MCF 10A (cell line): ENCODE measurements around the gene CXCR3. TPM values are rescaled to one million over a fixed set of nuclear protein-coding genes. Genes with fewer than 3 reads are reported as not detected.

Source experiments
- BruUV-seq: library from RNA; stranded (reverse); fragments of 400-500 nt; replicated peaks from 2 replicates; lab custom pipeline; 2021; lab: Mats Ljungman, UMichigan
- CTCF ChIA-PET: fragments of 300-600 bp; sonication (Branson Sonifier 250); formaldehyde crosslinking; extraction: SDS; loops from one replicate; lab custom pipeline; 2021; ENCODE audit warnings: antibody characterized with exemption, inconsistent platforms; lab: Yijun Ruan, JAX
- POLR2A ChIA-PET: fragments of 300-600, 350-650 bp; sonication (Branson Sonifier 250); formaldehyde crosslinking; extraction: SDS; loops from one replicate; lab custom pipeline; 2020; ENCODE audit warnings: antibody characterized with exemption, inconsistent platforms; lab: Yijun Ruan, JAX
- DNase-seq: peaks from one replicate; pipeline ENCODE4 v3.0.0-alpha.2; 2018; ENCODE audit not compliant: unreplicated experiment
- H3K27ac Mint-ChIP-seq: one replicate; pipeline ENCODE4 v1.8.0; 2022; ENCODE audit warnings: mild to moderate bottlenecking, low read depth, mixed read lengths; ENCODE audit not compliant: unreplicated experiment
- H3K27me3 Mint-ChIP-seq: one replicate; pipeline ENCODE4 v1.8.0; 2022; ENCODE audit warnings: mixed read lengths; ENCODE audit not compliant: insufficient read depth, unreplicated experiment
- H3K36me3 Mint-ChIP-seq: one replicate; pipeline ENCODE4 v1.8.0; 2022; ENCODE audit warnings: mild to moderate bottlenecking, moderate library complexity, mixed read lengths; ENCODE audit not compliant: insufficient read depth, unreplicated experiment
- H3K4me1 Mint-ChIP-seq: one replicate; pipeline ENCODE4 v1.8.0; 2022; ENCODE audit warnings: mixed read lengths; ENCODE audit not compliant: insufficient read depth, unreplicated experiment
- H3K4me3 Mint-ChIP-seq: one replicate; pipeline ENCODE4 v1.8.0; 2022; ENCODE audit warnings: mild to moderate bottlenecking, moderate library complexity, mixed read lengths; ENCODE audit not compliant: unreplicated experiment
- H3K9me3 Mint-ChIP-seq: one replicate; pipeline ENCODE4 v1.8.0; 2022; ENCODE audit warnings: mixed read lengths; ENCODE audit not compliant: unreplicated experiment
- intact Hi-C: fragments of 100-400 bp; cut with micrococcal nuclease; formaldehyde crosslinking; loops from 2 replicates; pipeline ENCODE4 v1.14.1; 2022
- total RNA-seq: library from RNA; stranded (reverse); gene quantifications from 2 replicates; pipeline ENCODE4 v1.2.3, GENCODE V29; 2022
- TF ChIP-seq, protein P1 (sequence below): fragments of 200-600 bp; IDR thresholded peaks from one replicate; pipeline ENCODE4 v1.8.0; 2022; ENCODE audit warnings: antibody characterized with exemption, mild to moderate bottlenecking; ENCODE audit not compliant: unreplicated experiment

CXCR3 gene
- total RNA-seq, 1 experiment from 2014 or later: not detected

DNA sequence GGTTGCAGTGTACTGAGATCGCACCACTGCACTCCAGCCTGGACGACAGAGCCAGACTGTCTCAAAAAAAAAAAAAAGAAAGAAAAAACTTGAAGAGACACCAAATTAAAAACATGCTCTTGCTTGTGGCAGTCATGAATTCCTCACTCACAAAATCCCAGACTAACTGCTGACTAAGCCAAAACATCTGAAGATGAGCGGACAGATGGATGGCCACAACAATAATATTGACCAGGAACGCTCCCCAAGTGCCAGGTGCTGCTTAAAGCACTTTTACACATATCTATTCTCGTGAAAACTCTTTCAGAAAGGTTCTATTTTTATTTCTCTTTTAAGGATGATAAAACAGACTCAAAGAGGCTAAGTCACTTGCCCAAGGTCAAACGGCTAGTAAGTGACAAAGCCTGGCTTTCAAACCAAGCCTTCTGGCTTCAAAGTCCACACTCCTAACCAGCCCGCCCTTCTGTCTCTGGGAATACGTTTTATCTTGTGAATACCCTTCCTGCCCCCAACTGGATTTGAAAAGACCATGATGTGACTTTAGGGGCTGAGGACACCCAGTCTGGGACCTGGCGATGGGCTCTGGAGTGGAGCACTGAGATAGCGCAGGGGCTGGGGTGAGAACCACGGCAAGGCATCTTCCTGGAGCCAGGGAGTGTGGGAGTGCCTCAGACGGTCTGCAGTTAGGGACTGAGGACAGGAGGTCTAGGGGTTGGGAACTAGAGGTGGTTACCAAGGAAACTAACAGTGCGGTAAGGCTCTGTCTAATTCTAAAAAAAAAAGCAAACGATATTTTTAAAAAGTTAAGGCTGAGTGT is 9.5 kb upstream of the CXCR3 start:
- Mint-ChIP-seq H3K27me3 (peaks cover 37% of the 10 kb centered on the region), H3K27ac (no peak overlapping the region), H3K36me3 (no peaks in the 10 kb centered on the region), H3K4me1 (no peaks in the 10 kb centered on the region), H3K9me3 (no peaks in the 10 kb centered on the region), H3K4me3 (no peak overlapping the region)
- no TSS peak for BruUV-seq
- CTCF ChIA-PET: no interaction called here
- intact Hi-C loops: no loop called here
- POLR2A ChIA-PET: no interaction called here
- DNase-seq: no peak
- TF ChIP-seq, protein P1, sequence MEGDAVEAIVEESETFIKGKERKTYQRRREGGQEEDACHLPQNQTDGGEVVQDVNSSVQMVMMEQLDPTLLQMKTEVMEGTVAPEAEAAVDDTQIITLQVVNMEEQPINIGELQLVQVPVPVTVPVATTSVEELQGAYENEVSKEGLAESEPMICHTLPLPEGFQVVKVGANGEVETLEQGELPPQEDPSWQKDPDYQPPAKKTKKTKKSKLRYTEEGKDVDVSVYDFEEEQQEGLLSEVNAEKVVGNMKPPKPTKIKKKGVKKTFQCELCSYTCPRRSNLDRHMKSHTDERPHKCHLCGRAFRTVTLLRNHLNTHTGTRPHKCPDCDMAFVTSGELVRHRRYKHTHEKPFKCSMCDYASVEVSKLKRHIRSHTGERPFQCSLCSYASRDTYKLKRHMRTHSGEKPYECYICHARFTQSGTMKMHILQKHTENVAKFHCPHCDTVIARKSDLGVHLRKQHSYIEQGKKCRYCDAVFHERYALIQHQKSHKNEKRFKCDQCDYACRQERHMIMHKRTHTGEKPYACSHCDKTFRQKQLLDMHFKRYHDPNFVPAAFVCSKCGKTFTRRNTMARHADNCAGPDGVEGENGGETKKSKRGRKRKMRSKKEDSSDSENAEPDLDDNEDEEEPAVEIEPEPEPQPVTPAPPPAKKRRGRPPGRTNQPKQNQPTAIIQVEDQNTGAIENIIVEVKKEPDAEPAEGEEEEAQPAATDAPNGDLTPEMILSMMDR: no peak

DNA sequence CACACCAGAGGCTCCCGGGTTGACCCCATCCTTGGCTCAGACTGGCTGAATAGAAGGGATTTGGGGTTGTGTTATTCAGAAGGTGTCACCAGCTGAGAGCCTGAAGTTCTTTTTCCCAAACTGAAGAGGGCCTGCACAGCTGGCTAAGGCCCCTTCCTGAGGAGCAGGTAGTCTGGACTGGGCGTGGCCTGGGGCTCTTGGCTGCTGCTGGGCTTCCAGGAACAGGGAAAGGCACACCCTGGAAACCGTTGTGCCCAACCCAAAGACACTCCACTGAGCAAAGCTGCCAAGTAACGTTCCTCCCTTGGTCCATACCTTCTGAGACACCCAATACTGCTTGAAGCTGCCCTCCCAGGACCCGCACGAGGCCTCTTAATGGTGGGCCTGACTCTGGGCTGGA is 8.3 kb upstream of the CXCR3 start:
- no TSS peak for BruUV-seq
- intact Hi-C loops: no loop called here
- ChIA-PET POLR2A (no interaction called here), CTCF (no interaction called here)
- DNase-seq: peak; percentile 12
- Mint-ChIP-seq H3K36me3 (no peaks in the 10 kb centered on the region), H3K27me3 (peaks cover 27% of the 10 kb centered on the region), H3K9me3 (no peaks in the 10 kb centered on the region), H3K4me1 (no peaks in the 10 kb centered on the region), H3K27ac (no peak overlapping the region), H3K4me3 (no peak overlapping the region)
- TF ChIP-seq, protein P1: no peak

DNA sequence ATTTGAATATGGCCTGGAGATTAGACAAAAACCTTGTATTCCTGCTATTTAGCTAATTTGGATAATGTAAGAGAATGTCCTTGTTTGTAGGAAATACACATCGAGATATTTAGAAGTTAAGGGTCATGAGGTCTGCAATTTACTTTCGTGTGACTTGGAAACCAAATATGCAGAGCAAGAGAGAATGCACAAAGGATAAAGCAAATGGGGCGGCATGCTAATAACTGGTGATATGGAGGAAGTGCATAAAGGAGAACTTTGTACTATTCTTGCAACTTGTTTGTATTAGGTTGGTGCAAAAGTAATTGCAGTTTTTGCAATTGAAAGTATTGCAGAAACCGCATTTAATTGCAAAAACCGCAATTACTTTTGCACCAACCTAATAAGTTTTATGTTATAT is 7.2 kb upstream of the CXCR3 start:
- Mint-ChIP-seq H3K4me1 (no peaks in the 10 kb centered on the region), H3K36me3 (no peaks in the 10 kb centered on the region), H3K9me3 (no peaks in the 10 kb centered on the region), H3K4me3 (no peak overlapping the region), H3K27me3 (peaks cover 27% of the 10 kb centered on the region), H3K27ac (no peak overlapping the region)
- POLR2A ChIA-PET: no interaction called here
- no TSS peak for BruUV-seq
- TF ChIP-seq, protein P1: no peak
- CTCF ChIA-PET: no interaction called here
- intact Hi-C loops: no loop called here
- DNase-seq: no peak

DNA sequence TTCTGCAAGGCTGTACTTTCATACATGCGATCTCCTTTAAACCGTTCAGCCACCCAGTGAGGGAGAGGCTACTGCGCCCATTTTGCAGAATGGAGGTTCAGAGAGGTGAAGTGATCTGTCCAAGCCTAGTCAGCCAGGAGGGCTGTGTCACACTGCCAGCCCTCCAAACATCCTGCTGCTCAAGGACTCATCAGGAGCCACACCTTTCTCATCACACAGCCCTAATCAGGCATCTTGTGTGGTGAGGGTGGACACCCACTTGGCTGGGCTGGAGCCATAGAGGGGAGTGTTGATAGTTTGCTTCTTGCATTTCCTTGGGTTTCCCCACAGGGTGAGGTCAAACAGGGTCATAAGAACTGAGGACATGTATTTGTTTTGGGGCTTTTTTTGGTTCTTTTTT is 5.4 kb upstream of the CXCR3 start:
- Mint-ChIP-seq H3K27ac (no peak overlapping the region), H3K9me3 (no peaks in the 10 kb centered on the region), H3K4me1 (no peaks in the 10 kb centered on the region), H3K36me3 (no peaks in the 10 kb centered on the region), H3K27me3 (peaks cover 24% of the 10 kb centered on the region), H3K4me3 (no peak overlapping the region)
- DNase-seq: no peak
- TF ChIP-seq, protein P1: no peak
- CTCF ChIA-PET: interaction anchor here (1.5 kb wide), 1 partner anchor 9 kb away, joined by 4 read pairs; no protein-coding TSS in a partner anchor
- POLR2A ChIA-PET: no interaction called here
- no TSS peak for BruUV-seq
- intact Hi-C loops: no loop called here
